H1 (cell line): ENCODE measurements around the gene HILPDA. TPM values are rescaled to one million over a fixed set of nuclear protein-coding genes. Genes with fewer than 3 reads are reported as not detected.

ENCODE experiments used
- CTCF ChIA-PET: fragments of 300-600 bp; sonication (Branson Sonifier 250); formaldehyde crosslinking; loops from one replicate; lab custom pipeline; 2021; ENCODE audit not compliant: partially characterized antibody; lab: Charles Lee
- POLR2A ChIA-PET: fragments of 300-600 bp; sonication (Branson Sonifier 250); formaldehyde crosslinking; loops from one replicate; lab custom pipeline; 2021; ENCODE audit warnings: inconsistent platforms; ENCODE audit not compliant: partially characterized antibody; lab: Charles Lee
- DNase-seq, 2 experiments: peaks; one replicate each; pipeline versions ENCODE4 v3.0.0 to v3.0.0-alpha.2; 2010 to 2022; ENCODE audit warnings: low spot score in 2 of 2, low read depth in 1 of 2, mixed read lengths in 1 of 2
- FAIRE-seq: peaks from 2 replicates; lab custom pipeline; 2011; peaks lifted over from hg19 to GRCh38; lab: Jason Lieb, UNC
- H2AFZ ChIP-seq: 2 replicates; pipeline ENCODE4 v1.8.1; 2012; ENCODE audit warnings: low read length, inconsistent platforms
- H2AK5ac ChIP-seq: 2 replicates; pipeline ENCODE4 v1.6.1; 2013; ENCODE audit warnings: low read depth, low read length
- H2BK120ac ChIP-seq: replicated peaks from 2 replicates; pipeline ENCODE3; 2013; ENCODE audit warnings: low read depth, low read length, inconsistent platforms
- H2BK12ac ChIP-seq: 2 replicates; pipeline ENCODE4 v1.6.1; 2013; ENCODE audit warnings: low read depth, low read length
- H2BK15ac ChIP-seq: 2 replicates; pipeline ENCODE4 v1.6.1; 2013; ENCODE audit warnings: low read length
- H2BK20ac ChIP-seq: 2 replicates; pipeline ENCODE4 v1.6.1; 2013; ENCODE audit warnings: low read length
- H2BK5ac ChIP-seq: 2 replicates; pipeline ENCODE4 v1.6.1; 2013; ENCODE audit warnings: low read depth, low read length
- H3K14ac ChIP-seq: 2 replicates; pipeline ENCODE4 v1.6.1; 2013; ENCODE audit warnings: inconsistent platforms; ENCODE audit not compliant: insufficient read length
- H3K18ac ChIP-seq: 2 replicates; pipeline ENCODE4 v1.6.1; 2013; ENCODE audit warnings: low read length; ENCODE audit errors: extremely low read depth
- H3K23ac ChIP-seq: 2 replicates; pipeline ENCODE4 v1.6.1; 2013; ENCODE audit warnings: inconsistent platforms; ENCODE audit not compliant: insufficient read length
- H3K23me2 ChIP-seq: 2 replicates; pipeline ENCODE4 v1.6.1; 2013; ENCODE audit warnings: low read depth, low read length
- H3K27ac ChIP-seq: 2 replicates; pipeline ENCODE4 v1.6.1; 2011; ENCODE audit warnings: low read depth, low read length, inconsistent platforms
- H3K27me3 ChIP-seq, 4 experiments: replicated peaks in 1 of 4; 1 replicate in 1 of 4; 2 replicates in 3 of 4; pipeline versions ENCODE4 v1.6.1 to v1.8.1; 2011 to 2013; ENCODE audit warnings: low read length in 3 of 4, mild to moderate bottlenecking in 3 of 4, inconsistent platforms in 2 of 4, mixed read lengths in 2 of 4, moderate library complexity in 1 of 4; ENCODE audit not compliant: control insufficient read depth in 3 of 4, insufficient read depth in 3 of 4; ENCODE audit errors: extremely low read depth in 1 of 4
- H3K36me3 ChIP-seq, 4 experiments: 2 replicates each; pipeline versions ENCODE4 v1.6.1 to v1.8.1; 2011 to 2013; ENCODE audit warnings: mild to moderate bottlenecking in 4 of 4, low read length in 3 of 4, moderate library complexity in 2 of 4, control low read depth in 1 of 4, inconsistent platforms in 1 of 4; ENCODE audit not compliant: insufficient read depth in 4 of 4, control insufficient read depth in 2 of 4
- H3K4ac ChIP-seq: replicated peaks from 2 replicates; pipeline ENCODE3; 2013; ENCODE audit warnings: low read length, low read depth, mixed read lengths, inconsistent platforms; ENCODE audit not compliant: insufficient read length
- H3K4me1 ChIP-seq, 4 experiments: replicated peaks in 1 of 4; 1 replicate in 1 of 4; 2 replicates in 3 of 4; pipeline versions ENCODE4 v1.6.1 to v1.8.1; 2011 to 2013; ENCODE audit warnings: low read length in 3 of 4, inconsistent platforms in 2 of 4, mixed read lengths in 1 of 4; ENCODE audit not compliant: insufficient read depth in 4 of 4, control insufficient read depth in 3 of 4
- H3K4me2 ChIP-seq, 2 experiments: 2 replicates each; pipeline versions ENCODE4 v1.6.1 to v1.8.1; 2011 to 2013; ENCODE audit warnings: low read depth in 2 of 2, low read length in 2 of 2, control low read depth in 1 of 2, inconsistent platforms in 1 of 2, mild to moderate bottlenecking in 1 of 2; ENCODE audit not compliant: insufficient read depth in 1 of 2
- H3K4me3 ChIP-seq, 4 experiments: fragments of 200-600, 300-600 bp in 1 of 4; sonication (generic), shearing (Covaris generic), sonication (Bioruptor Twin) in 1 of 4; 2 replicates each; pipeline versions ENCODE4 v1.5.1 to v1.8.1; 2011 to 2016; ENCODE audit warnings: low read length in 4 of 4, low read depth in 3 of 4, control low read depth in 2 of 4, inconsistent platforms in 2 of 4, mild to moderate bottlenecking in 2 of 4, mixed read lengths in 1 of 4, moderate library complexity in 1 of 4; ENCODE audit not compliant: insufficient read depth in 2 of 4; ENCODE audit errors: extremely low read depth in 1 of 4
- H3K56ac ChIP-seq: replicated peaks from 2 replicates; pipeline ENCODE3; 2013; ENCODE audit warnings: low read depth, mild to moderate bottlenecking, mixed read lengths, low read length, inconsistent platforms; ENCODE audit not compliant: insufficient read length
- H3K79me1 ChIP-seq: 2 replicates; pipeline ENCODE4 v1.6.1; 2013; ENCODE audit warnings: low read depth, low read length, control low read depth
- H3K79me2 ChIP-seq, 2 experiments: 2 replicates each; pipeline versions ENCODE4 v1.6.1 to v1.8.1; 2012 to 2013; ENCODE audit warnings: low read length in 2 of 2, mild to moderate bottlenecking in 2 of 2, inconsistent platforms in 1 of 2; ENCODE audit not compliant: insufficient read depth in 2 of 2, control insufficient read depth in 1 of 2
- H3K9ac ChIP-seq, 4 experiments: replicated peaks in 1 of 4; 1 replicate in 1 of 4; 2 replicates in 3 of 4; pipeline versions ENCODE4 v1.6.1 to v1.8.1; 2011 to 2013; ENCODE audit warnings: low read depth in 3 of 4, low read length in 3 of 4, control low read depth in 2 of 4, mild to moderate bottlenecking in 2 of 4, moderate library complexity in 2 of 4, inconsistent platforms in 1 of 4; ENCODE audit errors: extremely low read depth in 1 of 4
- H3K9me3 ChIP-seq, 2 experiments: 2 replicates each; pipeline versions ENCODE4 v1.6.1 to v1.8.1; 2012 to 2013; ENCODE audit warnings: mild to moderate bottlenecking in 2 of 2, moderate library complexity in 2 of 2, control low read depth in 1 of 2, inconsistent platforms in 1 of 2, low read depth in 1 of 2, low read length in 1 of 2, mixed read lengths in 1 of 2; ENCODE audit not compliant: insufficient read depth in 2 of 2
- H4K20me1 ChIP-seq, 2 experiments: replicated peaks in 1 of 2; 2 replicates each; pipeline versions ENCODE3 to v1.8.1; 2011 to 2013; ENCODE audit warnings: inconsistent platforms in 2 of 2, low read length in 2 of 2, mild to moderate bottlenecking in 1 of 2; ENCODE audit not compliant: insufficient read depth in 2 of 2, control insufficient read depth in 1 of 2
- H4K5ac ChIP-seq: 2 replicates; pipeline ENCODE4 v1.6.1; 2013; ENCODE audit warnings: low read length, low read depth, mixed read lengths, inconsistent platforms; ENCODE audit not compliant: insufficient read length
- H4K8ac ChIP-seq: 2 replicates; pipeline ENCODE4 v1.8.0; 2013; ENCODE audit warnings: mild to moderate bottlenecking, moderate library complexity, low read length, inconsistent platforms; ENCODE audit not compliant: insufficient read depth; ENCODE audit errors: extremely low read depth
- H4K91ac ChIP-seq: replicated peaks from 2 replicates; pipeline ENCODE3; 2013; ENCODE audit warnings: low read length, mixed read lengths, inconsistent platforms; ENCODE audit not compliant: insufficient read length
- SUZ12 ChIP-seq: fragments of 200-600 bp; sonication (generic); IDR thresholded peaks from 2 replicates; pipeline ENCODE4 v1.6.1; 2012; ENCODE audit warnings: mild to moderate bottlenecking, inconsistent platforms, low read length, moderate library complexity, mixed read lengths
- ZNF274 ChIP-seq: IDR thresholded peaks from 2 replicates; pipeline ENCODE4 v1.7.0; 2012; ENCODE audit warnings: low read length, borderline replicate concordance; ENCODE audit errors: extremely low read depth
- WGBS, 2 experiments: shearing (Covaris generic) in 1 of 2; methylation state at CpG; one replicate each; pipeline versions ENCODE4 v1.1.6 to v1.1.7; 2013 to 2015; ENCODE audit warnings: low lambda C conversion rate in 2 of 2, mixed read lengths in 2 of 2, inconsistent platforms in 1 of 2, low coverage in 1 of 2, missing lambda C conversion rate in 1 of 2; ENCODE audit not compliant: insufficient replicate concordance in 2 of 2, insufficient coverage in 1 of 2, insufficient read length in 1 of 2; ENCODE audit errors: extremely low coverage in 1 of 2, missing lambda C conversion rate in 1 of 2; 5-methylcytosine and 5-hydroxymethylcytosine counted together
- polyA plus RNA-seq, 7 experiments: library from polyadenylated mRNA; depleted of rRNA in 3 of 7; stranded (reverse) in 5 of 7; unstranded in 2 of 7; fragments of >200 nt in 5 of 7; fragments of 200-250 nt in 2 of 7; gene quantifications; 1 replicate in 5 of 7; 2 replicates in 1 of 7; 4 replicates in 1 of 7; pipeline versions ENCODE4 v1.2.1 to v1.2.3, GENCODE V29; 2011 to 2013; ENCODE audit warnings: missing spikeins in 2 of 7, mixed read lengths in 2 of 7
- total RNA-seq: library from RNA; stranded (reverse); fragmentation: NEBNext Ultra II Directional; extraction: Animal tissue kit (Norgen Biotek cat#: 25700); gene quantifications from 2 replicates; pipeline ENCODE4 v1.2.1, GENCODE V29; 2021

Gene HILPDA
- total and polyA plus RNA-seq, 2 of the 8 experiments (the other 6 are each of a cell fraction or from before 2014, with no cell fraction given): 35.6 to 80.0 TPM

DNA sequence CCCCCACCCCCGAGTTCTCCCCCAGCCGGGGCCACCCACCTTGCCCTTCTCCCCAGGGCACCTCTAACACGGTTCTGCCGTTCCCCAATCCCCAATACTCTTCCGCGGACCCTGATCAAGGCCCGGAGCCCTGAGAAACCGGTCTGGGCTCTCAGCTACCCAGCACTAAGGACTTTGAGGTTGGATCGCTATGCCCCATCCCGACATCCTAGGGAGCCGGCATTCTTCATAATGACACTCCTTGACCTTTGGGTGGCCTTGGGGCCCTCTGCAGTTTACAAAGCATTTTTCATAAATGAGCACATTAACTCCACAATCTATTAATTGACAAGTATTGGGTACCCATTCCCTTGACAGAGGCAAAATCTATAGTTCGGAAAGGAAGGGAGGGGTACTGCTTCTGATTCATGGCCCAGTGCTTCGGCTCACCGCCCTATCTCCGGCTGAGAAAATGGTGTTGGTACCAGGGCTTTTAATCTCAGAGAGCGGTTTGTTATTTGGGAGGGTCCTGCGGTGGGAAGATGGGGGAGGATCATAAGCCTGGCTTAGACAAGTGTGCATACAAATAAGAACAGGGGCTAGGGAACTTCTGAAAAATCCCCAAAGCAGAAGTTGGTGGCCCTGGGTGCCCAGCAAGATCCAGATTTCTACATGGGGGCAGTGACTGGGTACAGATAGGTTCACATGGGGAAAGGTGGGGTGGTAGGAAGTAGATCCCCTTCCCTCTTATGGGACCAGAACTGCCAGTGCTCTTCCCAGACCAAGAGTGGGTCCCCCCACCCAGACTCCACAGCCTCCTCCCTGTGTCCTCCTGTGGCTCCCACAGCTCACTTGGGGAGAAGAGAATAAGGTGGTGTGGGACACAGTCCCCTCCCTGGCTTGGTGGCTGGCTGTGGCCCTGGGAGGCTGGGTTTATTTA lies 49.1 kb upstream of the HILPDA start:
- H3K4me2 ChIP-seq: peak overlapping the region; percentile 49 to 66

More for the DNA sequence above, 49.1 kb upstream of the HILPDA start:
- no peak for DNase-seq
- no peak overlapping the region for H3K56ac ChIP-seq
- no peaks in the 10 kb centered on the region for H3K79me1 ChIP-seq
- no peak for FAIRE-seq
- H3K27ac ChIP-seq: no peak overlapping the region
- no peak overlapping the region for H2AK5ac ChIP-seq
- peak overlapping the region in 3 of 4 experiments; percentile 29 to 50 (median 47); a peak in 5 of 8 replicates for H3K4me3 ChIP-seq
- peaks cover 0 to 37% (median 27%) of the 10 kb centered on the region in 4 experiments; a peak in 6 of 7 replicates for H3K4me1 ChIP-seq
- TF ChIP-seq SUZ12 (0 out of 2 replicates have a peak, but pooled peaks have one; percentile 40), ZNF274 (no peak)
- TF ChIP-seq, all 59 proteins: peak for 1
- Histone ChIP-seq H3K4ac (no peak overlapping the region), H4K5ac (no peak overlapping the region), H3K36me3 (no peaks in the 10 kb centered on the region), H3K23me2 (peaks cover 14% of the 10 kb centered on the region; the same call in 1 of the 2 replicates), H2BK20ac (no peak overlapping the region), H4K91ac (no peak overlapping the region), H3K18ac (no peak overlapping the region), H2BK15ac (no peak overlapping the region), H3K9me3 (no peaks in the 10 kb centered on the region), H3K27me3 (peaks cover 33 to 67% (median 53%) of the 10 kb centered on the region in 4 experiments), H2AFZ (no peak overlapping the region), H3K14ac (no peak overlapping the region), H4K20me1 (peaks cover 6 to 20% of the 10 kb centered on the region in 2 experiments), H2BK12ac (no peak overlapping the region), H2BK5ac (no peak overlapping the region), H3K9ac (no peak overlapping the region), H3K23ac (no peak overlapping the region), H2BK120ac (no peak overlapping the region), H3K79me2 (no peaks in the 10 kb centered on the region), H4K8ac (no peak overlapping the region)
- ChIA-PET CTCF (interaction anchor here (0.6 to 24.8 kb wide), 12 partner anchors 7 to 198 kb away, joined by 3 to 348 read pairs (median 8); no protein-coding TSS in a partner anchor), POLR2A (interaction anchor here (2.3 kb wide), 1 partner anchor 11 kb away, joined by 8 read pairs; no protein-coding TSS in a partner anchor)
- 30% methylated on average over 15 of the region's 17 CpGs; no CpG with 5 or more reads in 1 of the 2 experiments for WGBS, 2 experiments
